NCI-H2107 treated with DMSO at 0.1 percent for 48 hours (cell line): Measurements from ENCODE around the gene USP43.
A peak's percentile ranks its signal among the peaks of the same experiment; 100 is the strongest.

Experiments used
- DNase-seq: peaks from one replicate; lab custom pipeline; 2025; ENCODE audit not compliant: unreplicated experiment; lab: John Stamatoyannopoulos, UW

USP43 gene

GRCh38 chr17:9707948-9708347 is 62.6 kb downstream of the USP43 start:
- DNase-seq, result no peak

GRCh38 chr17:9714801-9715200 is 69.5 kb downstream of the USP43 start:
- no peak for DNase-seq

GRCh38 chr17:9715503-9716016 is 70.2 kb downstream of the USP43 start:
- no peak for DNase-seq

- no peak for DNase-seq
Observed at GRCh38 chr17:9725575-9725974, 80.3 kb downstream of the USP43 start.

GRCh38 chr17:9726291-9726690 is 81.0 kb downstream of the USP43 start:
- no peak for DNase-seq

GRCh38 chr17:9728005-9728404 is 82.7 kb downstream of the USP43 start:
- DNase-seq, result no peak

GRCh38 chr17:9728564-9728963 is 83.2 kb downstream of the USP43 start:
- DNase-seq, result no peak

GRCh38 chr17:9729034-9729650 is 83.8 kb downstream of the USP43 start:
- DNase-seq, result no peak

GRCh38 chr17:9729735-9730420 is 84.6 kb downstream of the USP43 start:
- no peak for DNase-seq

GRCh38 chr17:9750524-9750923 is 105.2 kb downstream of the USP43 start:
- no peak for DNase-seq

GRCh38 chr17:9755083-9755482 is 109.8 kb downstream of the USP43 start:
- DNase-seq, result no peak

GRCh38 chr17:9760266-9760665 is 114.9 kb downstream of the USP43 start:
- no peak for DNase-seq

GRCh38 chr17:9763643-9764042 is 118.3 kb downstream of the USP43 start:
- DNase-seq, result no peak

GRCh38 chr17:9765322-9765721 is 120.0 kb downstream of the USP43 start:
- DNase-seq, result no peak

GRCh38 chr17:9766970-9767369 is 121.7 kb downstream of the USP43 start:
- DNase-seq, result no peak

GRCh38 chr17:9767432-9767991 is 122.2 kb downstream of the USP43 start:
- DNase-seq, result no peak

- DNase-seq, result peak; percentile 2
Observed at GRCh38 chr17:9768381-9768934, 123.1 kb downstream of the USP43 start.

GRCh38 chr17:9769036-9769695 is 123.8 kb downstream of the USP43 start:
- no peak for DNase-seq

GRCh38 chr17:9771465-9771864 is 126.1 kb downstream of the USP43 start:
- no peak for DNase-seq

- DNase-seq, result no peak
Observed at GRCh38 chr17:9772658-9773057, 127.3 kb downstream of the USP43 start.

GRCh38 chr17:9776911-9777310 is 131.6 kb downstream of the USP43 start:
- DNase-seq, result no peak
